ENCODE data around the gene CBX4. TPM values are rescaled to one million over a fixed set of nuclear protein-coding genes. Genes with fewer than 3 reads are reported as not detected.
A peak's percentile ranks its signal among the peaks of the same experiment; 100 is the strongest.

Gene CBX4
- total RNA-seq, 1 donor from 2014 or later: 20.6 TPM

DNA sequence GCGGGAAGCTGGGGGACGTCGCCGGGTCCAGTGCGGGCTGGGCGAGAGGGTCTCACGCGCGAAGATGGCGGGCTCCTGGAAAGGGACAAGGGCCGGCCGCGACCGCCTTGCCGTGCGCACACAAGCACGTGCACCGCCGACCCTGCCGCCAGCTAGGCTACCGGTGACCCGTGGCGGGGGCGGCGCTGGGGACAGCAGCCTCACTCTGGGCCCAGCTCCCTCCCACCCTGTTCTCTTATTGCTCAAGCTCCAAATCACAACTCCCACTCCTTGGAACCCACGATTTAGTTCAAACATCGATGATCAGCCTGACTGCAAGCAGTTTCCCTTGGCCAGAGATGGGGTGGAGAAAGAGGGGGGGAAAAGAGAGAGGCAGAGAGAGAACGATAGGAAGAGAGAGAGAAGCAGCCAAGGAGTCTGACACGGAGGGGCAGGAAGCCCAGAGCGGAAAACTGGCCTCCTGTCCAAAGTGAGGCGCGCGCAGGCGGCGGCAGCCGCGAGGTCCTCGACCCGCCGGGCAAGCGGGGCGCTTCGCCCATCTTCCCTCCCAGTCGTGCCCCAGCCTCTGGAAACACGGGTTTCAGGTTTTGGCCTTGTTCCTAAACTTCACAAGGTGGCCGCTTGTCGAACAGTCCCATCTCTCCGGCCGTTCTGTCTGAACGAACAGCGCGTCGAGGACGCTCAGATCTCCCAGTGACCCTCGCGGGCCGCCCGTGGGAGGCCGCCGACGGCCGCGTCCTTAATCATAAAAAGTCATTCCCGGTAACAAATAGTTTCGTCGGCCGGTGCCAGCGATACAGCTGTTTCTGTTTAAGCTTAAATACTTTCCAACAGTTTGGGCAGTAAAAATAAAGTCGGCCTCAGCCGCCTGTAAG is 40.7 kb downstream of the CBX4 start:
- Histone ChIP-seq H3K27ac (no peak overlapping the region), H3K4me1 (peaks cover 57% of the 10 kb centered on the region), H3K9me3 (no peaks in the 10 kb centered on the region), H3K36me3 (peaks cover 11% of the 10 kb centered on the region), H3K27me3 (ENCODE audit: low read depth) (peaks cover 59% of the 10 kb centered on the region), H3K4me3 (peak overlapping the region; percentile 70)
- no peak for ATAC-seq
- no peak for DNase-seq
- TF ChIP-seq, protein P1, sequence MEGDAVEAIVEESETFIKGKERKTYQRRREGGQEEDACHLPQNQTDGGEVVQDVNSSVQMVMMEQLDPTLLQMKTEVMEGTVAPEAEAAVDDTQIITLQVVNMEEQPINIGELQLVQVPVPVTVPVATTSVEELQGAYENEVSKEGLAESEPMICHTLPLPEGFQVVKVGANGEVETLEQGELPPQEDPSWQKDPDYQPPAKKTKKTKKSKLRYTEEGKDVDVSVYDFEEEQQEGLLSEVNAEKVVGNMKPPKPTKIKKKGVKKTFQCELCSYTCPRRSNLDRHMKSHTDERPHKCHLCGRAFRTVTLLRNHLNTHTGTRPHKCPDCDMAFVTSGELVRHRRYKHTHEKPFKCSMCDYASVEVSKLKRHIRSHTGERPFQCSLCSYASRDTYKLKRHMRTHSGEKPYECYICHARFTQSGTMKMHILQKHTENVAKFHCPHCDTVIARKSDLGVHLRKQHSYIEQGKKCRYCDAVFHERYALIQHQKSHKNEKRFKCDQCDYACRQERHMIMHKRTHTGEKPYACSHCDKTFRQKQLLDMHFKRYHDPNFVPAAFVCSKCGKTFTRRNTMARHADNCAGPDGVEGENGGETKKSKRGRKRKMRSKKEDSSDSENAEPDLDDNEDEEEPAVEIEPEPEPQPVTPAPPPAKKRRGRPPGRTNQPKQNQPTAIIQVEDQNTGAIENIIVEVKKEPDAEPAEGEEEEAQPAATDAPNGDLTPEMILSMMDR (IDR thresholded peaks at IDR 0.05): no peak
- intact Hi-C loops (cut with DNase I): no loop called here

DNA sequence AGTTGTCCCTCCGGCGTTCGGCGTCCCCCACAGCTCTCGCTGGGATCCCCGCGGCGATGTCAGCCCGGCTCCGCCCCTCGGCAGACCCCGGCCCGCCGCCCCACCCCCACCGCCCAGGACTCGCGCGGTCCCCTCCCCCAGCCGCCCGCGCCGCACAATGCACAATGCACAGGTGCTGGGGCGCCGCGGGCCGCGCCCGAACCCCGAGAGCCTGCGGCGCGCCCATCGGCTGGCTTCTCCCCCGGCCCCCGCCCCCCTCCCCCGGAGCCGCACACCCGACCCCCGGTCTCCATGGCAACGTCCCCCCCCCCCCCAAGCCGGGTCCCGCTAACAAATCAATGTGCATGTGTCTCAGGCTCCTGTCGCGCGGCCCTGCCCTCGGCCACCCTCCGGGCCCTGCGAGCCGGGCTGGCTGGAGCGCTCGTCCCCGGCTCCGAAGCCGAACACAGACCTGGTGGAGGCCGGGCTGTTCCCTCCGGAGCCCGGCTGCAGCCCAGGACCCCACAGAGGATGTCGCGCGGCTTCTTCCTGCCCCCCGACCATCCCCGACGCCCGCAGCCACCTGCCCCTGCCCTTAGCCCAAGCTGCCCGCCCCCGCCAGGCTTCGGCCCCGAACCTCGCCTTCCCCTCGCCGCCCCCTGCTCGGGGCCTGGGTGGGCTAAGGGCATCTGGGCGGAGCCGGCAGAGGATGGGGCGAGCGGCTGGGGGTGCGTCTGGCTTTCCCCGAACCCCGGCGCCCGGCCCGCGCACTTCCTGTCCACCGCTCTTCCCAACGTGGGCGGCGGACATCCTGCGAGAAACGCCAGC is 41.5 kb downstream of the CBX4 start:
- H3K27ac ChIP-seq: peak overlapping the region; percentile 87
- H3K27me3 ChIP-seq (ENCODE audit: low read depth): peaks cover 59% of the 10 kb centered on the region
- peaks cover 63% of the 10 kb centered on the region for H3K4me1 ChIP-seq
- intact Hi-C loops (cut with DNase I): no loop called here
- ATAC-seq (peak; percentile 26 to 41), DNase-seq (no peak)
- H3K4me3 ChIP-seq: peak overlapping the region; percentile 70
- no peaks in the 10 kb centered on the region for H3K9me3 ChIP-seq
- peaks cover 11% of the 10 kb centered on the region for H3K36me3 ChIP-seq
- TF ChIP-seq, protein P1 (IDR thresholded peaks at IDR 0.05): no peak

DNA sequence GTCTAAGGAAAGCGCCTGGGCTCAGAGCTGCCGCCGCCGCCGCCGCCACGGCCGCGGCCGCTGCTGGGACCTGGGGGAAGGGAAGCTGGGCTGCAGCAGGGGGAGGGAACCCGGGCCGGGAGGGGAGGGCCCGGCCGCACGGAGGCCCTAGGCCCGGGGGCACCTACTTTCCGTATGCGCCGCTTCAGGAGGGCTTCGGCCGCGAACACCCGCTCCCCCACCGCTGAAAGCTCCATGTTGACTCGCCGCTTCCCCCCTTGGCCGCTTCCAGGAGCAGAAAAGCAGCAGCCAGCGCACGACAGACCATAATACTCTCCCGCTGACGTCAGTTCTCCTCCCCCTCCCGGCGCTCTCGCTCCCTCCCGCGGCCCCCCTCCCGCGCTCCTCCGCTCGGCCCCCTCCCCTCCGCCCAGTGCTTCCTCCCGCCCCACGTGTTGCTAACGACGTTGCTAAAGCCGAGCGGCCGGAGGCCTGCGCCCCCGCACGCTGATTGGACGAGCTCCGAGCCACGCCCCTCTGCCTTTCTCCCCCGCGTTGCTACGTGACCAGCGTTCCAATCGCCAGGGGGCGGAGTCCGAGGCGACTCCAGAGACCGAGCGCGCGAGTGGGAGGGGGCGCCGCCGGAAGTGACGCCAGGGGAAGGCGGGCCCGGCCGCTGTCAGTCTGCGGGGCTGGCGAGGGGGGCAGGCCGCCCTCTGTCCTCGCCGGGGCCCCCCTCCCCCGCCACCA is 42.3 kb downstream of the CBX4 start, which contains the start of gene CBX8:
CBX8 (minus strand) TSS at position 315 of the 729 bp plus-strand sequence; CDS start at position 236, 79 bp downstream.
- intact Hi-C loops (cut with DNase I): no loop called here
- H3K9me3 ChIP-seq: no peaks in the 10 kb centered on the region
- TF ChIP-seq, protein P1 (IDR thresholded peaks at IDR 0.05): no peak
- peak within 1 kb of the TSS; percentile 70 for H3K4me3 ChIP-seq
- peaks cover 59% of the 10 kb centered on the region for H3K27me3 ChIP-seq (ENCODE audit: low read depth)
- peaks cover 11% of the 10 kb centered on the region for H3K36me3 ChIP-seq
- ATAC-seq: peak; percentile 95 to 97
- H3K27ac ChIP-seq: peak within 1 kb of the TSS; percentile 87
- peak; percentile 100 for DNase-seq
- peaks cover 65% of the 10 kb centered on the region for H3K4me1 ChIP-seq

DNA sequence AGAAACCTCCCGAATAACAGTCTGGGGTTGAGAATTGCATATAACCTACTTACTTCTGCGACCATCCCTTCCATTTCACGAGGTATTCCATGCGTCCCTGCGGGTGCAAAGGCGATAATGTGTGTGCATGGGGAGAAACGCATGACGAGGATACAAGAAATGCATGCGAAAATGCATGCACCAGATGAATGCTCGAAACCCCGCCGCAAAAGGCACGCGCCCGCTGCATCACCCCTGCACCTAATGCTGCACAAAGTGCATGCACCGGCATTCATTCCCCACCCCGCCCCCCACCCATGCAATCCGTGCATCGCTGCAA is 42.8 kb downstream of the CBX4 start:
- Histone ChIP-seq H3K27me3 (ENCODE audit: low read depth) (peaks cover 59% of the 10 kb centered on the region), H3K9me3 (no peaks in the 10 kb centered on the region), H3K36me3 (peaks cover 11% of the 10 kb centered on the region), H3K4me3 (peak overlapping the region; percentile 70), H3K4me1 (peaks cover 68% of the 10 kb centered on the region), H3K27ac (peak overlapping the region; percentile 87)
- TF ChIP-seq, protein P1 (IDR thresholded peaks at IDR 0.05): no peak
- ATAC-seq (no peak), DNase-seq (no peak)
- intact Hi-C loops (cut with DNase I): no loop called here

DNA sequence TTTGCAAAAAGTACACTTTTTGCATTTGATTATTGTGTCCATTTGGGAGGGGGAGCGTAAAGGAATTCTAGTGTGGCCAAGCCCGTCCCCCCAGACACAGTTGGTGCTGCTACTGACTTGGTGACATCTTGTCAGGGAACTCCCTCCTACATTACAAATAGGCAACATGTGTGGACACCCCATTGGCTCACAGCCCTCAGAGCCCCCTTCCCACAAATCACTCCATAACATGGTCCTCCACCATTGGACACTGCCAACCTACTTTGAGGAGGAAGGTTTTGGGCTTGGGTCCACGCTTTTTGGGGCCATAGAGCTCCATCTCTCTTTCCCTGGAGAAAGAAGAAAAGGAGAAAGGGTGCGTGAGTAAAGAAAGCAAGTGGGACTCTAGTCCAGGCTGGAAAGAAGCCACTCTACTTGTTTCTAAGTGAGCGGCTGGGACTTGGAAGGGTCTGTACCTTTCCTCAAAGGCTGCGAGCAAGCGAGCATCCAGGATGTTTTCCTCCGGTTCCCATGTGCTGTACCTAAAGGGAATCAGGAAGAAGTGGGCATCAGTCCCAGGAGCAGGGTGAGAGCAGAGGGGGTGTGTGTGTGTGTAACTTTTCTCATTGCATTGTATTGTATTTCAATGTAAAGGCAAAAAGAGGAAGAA is 43.3 kb downstream of the CBX4 start:
- H3K9me3 ChIP-seq: no peaks in the 10 kb centered on the region
- H3K36me3 ChIP-seq: peaks cover 11% of the 10 kb centered on the region
- peaks cover 68% of the 10 kb centered on the region for H3K4me1 ChIP-seq
- TF ChIP-seq, protein P1 (IDR thresholded peaks at IDR 0.05): no peak
- DNase-seq (no peak), ATAC-seq (no peak)
- H3K27ac ChIP-seq: no peak overlapping the region
- peaks cover 59% of the 10 kb centered on the region for H3K27me3 ChIP-seq (ENCODE audit: low read depth)
- intact Hi-C loops (cut with DNase I): no loop called here
- peak overlapping the region; percentile 70 for H3K4me3 ChIP-seq
